Skeletal muscle satellite cell (primary cell): Measurements from ENCODE around the gene UNG.

ENCODE experiments used
- H3K27me3 ChIP-seq: 2 replicates; pipeline ENCODE4 v1.7.0; 2013; ENCODE audit warnings: low read length; ENCODE audit not compliant: control insufficient read depth, insufficient read depth
- H3K36me3 ChIP-seq: 2 replicates; pipeline ENCODE4 v1.7.0; 2013; ENCODE audit warnings: mild to moderate bottlenecking, control low read depth, low read length; ENCODE audit not compliant: insufficient read depth
- H3K4me1 ChIP-seq: 2 replicates; pipeline ENCODE4 v1.7.0; 2013; ENCODE audit warnings: low read length; ENCODE audit not compliant: control insufficient read depth, insufficient read depth
- H3K4me2 ChIP-seq: 2 replicates; pipeline ENCODE4 v1.7.0; 2013; ENCODE audit warnings: mild to moderate bottlenecking, low read length
- H3K4me3 ChIP-seq: 2 replicates; pipeline ENCODE4 v1.7.0; 2013; ENCODE audit warnings: low read length
- H3K9ac ChIP-seq: 2 replicates; pipeline ENCODE4 v1.7.0; 2013; ENCODE audit warnings: mild to moderate bottlenecking, low read depth, low read length, moderate library complexity
- H3K9me3 ChIP-seq: replicated peaks from 2 replicates; pipeline ENCODE4 v1.7.0; 2013; ENCODE audit warnings: mild to moderate bottlenecking, control low read depth, low read length

UNG gene

GRCh38 chr12:109126784-109127183 lies 29.4 kb downstream of the UNG start:
- Histone ChIP-seq H3K27me3 (peaks cover 18% of the 10 kb centered on the region), H3K36me3 (no peaks in the 10 kb centered on the region), H3K9me3 (no peaks in the 10 kb centered on the region), H3K4me3 (no peak overlapping the region), H3K4me2 (no peak overlapping the region), H3K4me1 (peaks cover 12% of the 10 kb centered on the region), H3K9ac (no peak overlapping the region)

- Histone ChIP-seq H3K9ac (no peak overlapping the region), H3K9me3 (no peaks in the 10 kb centered on the region), H3K36me3 (no peaks in the 10 kb centered on the region), H3K27me3 (peaks cover 24% of the 10 kb centered on the region), H3K4me1 (peaks cover 13% of the 10 kb centered on the region), H3K4me2 (no peak overlapping the region), H3K4me3 (no peak overlapping the region)
Observed at GRCh38 chr12:109127533-109128242, 30.3 kb downstream of the UNG start.

GRCh38 chr12:109130297-109131153 lies 33.1 kb downstream of the UNG start:
- no peak overlapping the region for H3K4me3 ChIP-seq
- no peaks in the 10 kb centered on the region for H3K9me3 ChIP-seq
- H3K4me2 ChIP-seq, result no peak overlapping the region
- no peaks in the 10 kb centered on the region for H3K36me3 ChIP-seq
- H3K9ac ChIP-seq, result no peak overlapping the region
- peaks cover 13% of the 10 kb centered on the region for H3K4me1 ChIP-seq
- peaks cover 27% of the 10 kb centered on the region for H3K27me3 ChIP-seq

- H3K4me1 ChIP-seq, result peaks cover 13% of the 10 kb centered on the region
- peak overlapping the region; percentile 1 for H3K4me3 ChIP-seq
- H3K27me3 ChIP-seq, result peaks cover 24% of the 10 kb centered on the region
- no peaks in the 10 kb centered on the region for H3K36me3 ChIP-seq
- no peak overlapping the region for H3K9ac ChIP-seq
- H3K4me2 ChIP-seq, result peak overlapping the region; percentile 45
- H3K9me3 ChIP-seq, result no peaks in the 10 kb centered on the region
Observed at GRCh38 chr12:109131154-109132050, 34.0 kb downstream of the UNG start.

- peaks cover 13% of the 10 kb centered on the region for H3K4me1 ChIP-seq
- H3K4me3 ChIP-seq, result no peak overlapping the region
- no peak overlapping the region for H3K9ac ChIP-seq
- no peaks in the 10 kb centered on the region for H3K9me3 ChIP-seq
- H3K36me3 ChIP-seq, result no peaks in the 10 kb centered on the region
- H3K27me3 ChIP-seq, result peaks cover 25% of the 10 kb centered on the region
- H3K4me2 ChIP-seq, result no peak overlapping the region
Observed at GRCh38 chr12:109134186-109134917, 37.0 kb downstream of the UNG start.

GRCh38 chr12:109137055-109137454 lies 39.7 kb downstream of the UNG start:
- Histone ChIP-seq H3K36me3 (no peaks in the 10 kb centered on the region), H3K4me3 (no peak overlapping the region), H3K9ac (no peak overlapping the region), H3K4me1 (no peaks in the 10 kb centered on the region), H3K9me3 (no peaks in the 10 kb centered on the region), H3K4me2 (no peak overlapping the region), H3K27me3 (peaks cover 16% of the 10 kb centered on the region)

GRCh38 chr12:109139360-109139759 lies 42.0 kb downstream of the UNG start:
- no peak overlapping the region for H3K9ac ChIP-seq

GRCh38 chr12:109139791-109140190 lies 42.4 kb downstream of the UNG start:
- Histone ChIP-seq H3K4me1 (no peaks in the 10 kb centered on the region), H3K36me3 (no peaks in the 10 kb centered on the region), H3K4me3 (no peak overlapping the region), H3K9ac (no peak overlapping the region), H3K4me2 (no peak overlapping the region), H3K27me3 (peaks cover 9% of the 10 kb centered on the region), H3K9me3 (no peaks in the 10 kb centered on the region)

More at GRCh38 chr12:109139360-109139759, 42.0 kb downstream of the UNG start:
- Histone ChIP-seq H3K4me1 (no peaks in the 10 kb centered on the region), H3K4me3 (no peak overlapping the region), H3K27me3 (peaks cover 9% of the 10 kb centered on the region), H3K36me3 (no peaks in the 10 kb centered on the region), H3K9me3 (no peaks in the 10 kb centered on the region), H3K4me2 (no peak overlapping the region)

- Histone ChIP-seq H3K4me3 (no peak overlapping the region), H3K4me2 (no peak overlapping the region), H3K9me3 (no peaks in the 10 kb centered on the region), H3K27me3 (peaks cover 9% of the 10 kb centered on the region), H3K9ac (no peak overlapping the region), H3K4me1 (no peaks in the 10 kb centered on the region), H3K36me3 (no peaks in the 10 kb centered on the region)
Observed at GRCh38 chr12:109140560-109140959, 43.2 kb downstream of the UNG start.

GRCh38 chr12:109144224-109144623 lies 46.8 kb downstream of the UNG start:
- no peaks in the 10 kb centered on the region for H3K4me1 ChIP-seq
- no peak overlapping the region for H3K4me2 ChIP-seq
- H3K9me3 ChIP-seq, result no peaks in the 10 kb centered on the region
- H3K9ac ChIP-seq, result no peak overlapping the region
- H3K36me3 ChIP-seq, result no peaks in the 10 kb centered on the region
- no peak overlapping the region for H3K4me3 ChIP-seq
- H3K27me3 ChIP-seq, result peaks cover 8% of the 10 kb centered on the region
